IMR-90 (cell line): Measurements from ENCODE around the gene NCS1. TPM values are rescaled to one million over a fixed set of nuclear protein-coding genes. Genes with fewer than 3 reads are reported as not detected.

ENCODE experiments used
- ATAC-seq: fragments of 200-7000 bp; cut with Tn5 transposase; 2 replicates; pipeline ENCODE4 v1.9.1; 2020; ENCODE audit warnings: low read depth, mild to moderate bottlenecking, moderate library complexity
- BruUV-seq: library from RNA; stranded (reverse); fragments of 400-500 nt; replicated peaks from 2 replicates; lab custom pipeline; 2021; lab: Mats Ljungman, UMichigan
- CTCF ChIA-PET: fragments of 300-600 bp; formaldehyde crosslinking; extraction: SDS; loops from one replicate; lab custom pipeline; 2021; ENCODE audit warnings: antibody characterized with exemption; lab: Yijun Ruan, JAX
- POLR2A ChIA-PET: fragments of 300-600 bp; sonication (Branson Sonifier 250); formaldehyde crosslinking; loops from one replicate; lab custom pipeline; 2022; ENCODE audit warnings: antibody characterized with exemption; ENCODE audit not compliant: unreplicated experiment; lab: Charles Lee
- DNase-seq: peaks from one replicate; pipeline ENCODE4 v3.0.0; 2013
- H2AFZ ChIP-seq: replicated peaks from 2 replicates; pipeline ENCODE3; 2013; ENCODE audit warnings: low read length, mild to moderate bottlenecking; ENCODE audit not compliant: poor library complexity
- H2AK5ac ChIP-seq: 2 replicates; pipeline ENCODE4 v1.6.1; 2013; ENCODE audit warnings: low read depth, low read length, inconsistent platforms
- H2AK9ac ChIP-seq: replicated peaks from 2 replicates; pipeline ENCODE3; 2013; ENCODE audit warnings: mild to moderate bottlenecking, low read depth, low read length, moderate library complexity; ENCODE audit not compliant: poor library complexity
- H2BK120ac ChIP-seq: 2 replicates; pipeline ENCODE4 v1.6.1; 2013; ENCODE audit warnings: low read depth, low read length, inconsistent platforms
- H2BK15ac ChIP-seq: 3 replicates; pipeline ENCODE4 v1.6.1; 2013; ENCODE audit warnings: low read depth, low read length, inconsistent platforms
- H2BK20ac ChIP-seq: 2 replicates; pipeline ENCODE4 v1.6.1; 2013; ENCODE audit warnings: low read depth, mild to moderate bottlenecking, inconsistent platforms, low read length, moderate library complexity
- H2BK5ac ChIP-seq: 2 replicates; pipeline ENCODE4 v1.6.1; 2013; ENCODE audit warnings: mild to moderate bottlenecking, low read depth, low read length, inconsistent platforms; ENCODE audit not compliant: poor library complexity, severe bottlenecking
- H3K14ac ChIP-seq: replicated peaks from 2 replicates; pipeline ENCODE4 v1.6.1; 2013; ENCODE audit warnings: low read depth, low read length, inconsistent platforms
- H3K18ac ChIP-seq: 2 replicates; pipeline ENCODE4 v1.6.1; 2013; ENCODE audit warnings: low read depth, low read length, control low read depth
- H3K23ac ChIP-seq: 2 replicates; pipeline ENCODE4 v1.6.1; 2013; ENCODE audit warnings: low read depth, low read length, inconsistent platforms
- H3K27ac ChIP-seq: 2 replicates; pipeline ENCODE4 v1.5.1; 2013; ENCODE audit warnings: mild to moderate bottlenecking, control low read depth, low read length; ENCODE audit not compliant: insufficient read depth
- H3K27me3 ChIP-seq: 2 replicates; pipeline ENCODE4 v1.6.1; 2013; ENCODE audit warnings: low read length; ENCODE audit not compliant: control insufficient read depth, insufficient read depth
- H3K36me3 ChIP-seq: 2 replicates; pipeline ENCODE4 v1.6.1; 2013; ENCODE audit warnings: low read length, mixed read lengths; ENCODE audit not compliant: control insufficient read depth, insufficient read depth
- H3K4ac ChIP-seq: 2 replicates; pipeline ENCODE4 v1.6.1; 2013; ENCODE audit warnings: low read depth, low read length, inconsistent platforms
- H3K4me1 ChIP-seq: 2 replicates; pipeline ENCODE4 v1.6.1; 2013; ENCODE audit warnings: low read length, mixed read lengths; ENCODE audit not compliant: control insufficient read depth, insufficient read depth
- H3K4me2 ChIP-seq: 2 replicates; pipeline ENCODE4 v1.6.1; 2013; ENCODE audit warnings: low read depth, mild to moderate bottlenecking, control low read depth, low read length, moderate library complexity
- H3K4me3 ChIP-seq: 2 replicates; pipeline ENCODE4 v1.5.1; 2013; ENCODE audit warnings: low read depth, mild to moderate bottlenecking, control low read depth, low read length, moderate library complexity; ENCODE audit not compliant: insufficient read depth
- H3K56ac ChIP-seq: 2 replicates; pipeline ENCODE4 v1.6.1; 2013; ENCODE audit warnings: low read length, inconsistent platforms; ENCODE audit not compliant: insufficient read depth; ENCODE audit errors: extremely low read depth
- H3K79me1 ChIP-seq, 2 experiments: 2 replicates each; pipeline ENCODE4 v1.6.1; 2013; ENCODE audit warnings: low read length in 2 of 2, inconsistent platforms in 1 of 2, low read depth in 1 of 2
- H3K9ac ChIP-seq: 2 replicates; pipeline ENCODE4 v1.6.1; 2013; ENCODE audit warnings: low read depth, low read length, control low read depth
- H3K9me1 ChIP-seq: 2 replicates; pipeline ENCODE4 v1.6.1; 2013; ENCODE audit warnings: low read length, inconsistent platforms; ENCODE audit not compliant: insufficient read depth
- H3K9me3 ChIP-seq: 2 replicates; pipeline ENCODE4 v1.6.1; 2013; ENCODE audit warnings: low read length; ENCODE audit not compliant: control insufficient read depth, insufficient read depth
- H4K20me1 ChIP-seq: 2 replicates; pipeline ENCODE4 v1.6.1; 2013; ENCODE audit warnings: low read length, inconsistent platforms; ENCODE audit not compliant: insufficient read depth
- H4K5ac ChIP-seq: 2 replicates; pipeline ENCODE4 v1.6.1; 2013; ENCODE audit warnings: mild to moderate bottlenecking, low read depth, low read length, control low read depth
- H4K8ac ChIP-seq, 2 experiments: 2 replicates each; pipeline ENCODE4 v1.6.1; 2013; ENCODE audit warnings: low read depth in 2 of 2, low read length in 2 of 2, control low read depth in 1 of 2, inconsistent platforms in 1 of 2
- H4K91ac ChIP-seq: 2 replicates; pipeline ENCODE4 v1.6.1; 2013; ENCODE audit warnings: low read depth, low read length, inconsistent platforms; ENCODE audit not compliant: insufficient read depth
- FOS ChIP-seq: fragments of 150-350 bp; IDR thresholded peaks from 2 replicates; pipeline ENCODE4 v1.6.1; 2016; ENCODE audit warnings: low read depth, low read length
- POLR2A ChIP-seq: IDR thresholded peaks from 2 replicates; pipeline ENCODE4 v1.6.1; 2012; ENCODE audit warnings: mild to moderate bottlenecking, low read depth, low read length
- WGBS, 2 experiments: methylation state at CpG; one replicate each; pipeline versions ENCODE4 v1.1.5 to v1.1.7; 2013; ENCODE audit warnings: missing lambda C conversion rate in 2 of 2; ENCODE audit not compliant: insufficient read length in 1 of 2; ENCODE audit errors: extremely low coverage in 2 of 2; 5-methylcytosine and 5-hydroxymethylcytosine counted together
- dilution Hi-C: fragments of 300-500 bp; cut with HindIII; formaldehyde crosslinking; loops from one replicate; pipeline ENCODE4 v1.14.3; 2018; ENCODE audit warnings: low sequenced_read_pairs; ENCODE audit not compliant: unreplicated experiment
- in situ Hi-C: fragments of 300-500 bp; cut with MboI; formaldehyde crosslinking; loops from 3 replicates; pipeline ENCODE4 v1.14.3; 2019; ENCODE audit warnings: low sequenced_read_pairs, inconsistent platforms, mixed read lengths
- intact Hi-C: fragments of 100-400 bp; cut with micrococcal nuclease; formaldehyde crosslinking; loops from 2 replicates; pipeline ENCODE4 v1.10.0; 2022
- polyA plus RNA-seq, 3 experiments: library from polyadenylated mRNA; depleted of rRNA; stranded (reverse); fragments of >200 nt; gene quantifications; 2 replicates each; pipeline ENCODE4 v1.2.3, GENCODE V29; 2012; ENCODE audit warnings: low replicate concordance in 1 of 3
- total RNA-seq: library from RNA; depleted of rRNA; stranded (reverse); fragments of >200 nt; gene quantifications from 2 replicates; pipeline ENCODE4 v1.2.3, GENCODE V29; 2012

NCS1 gene
- total and polyA plus RNA-seq, 2 of the 4 experiments (the other 2 are of a cell fraction) = 41.0 to 60.5 TPM

DNA sequence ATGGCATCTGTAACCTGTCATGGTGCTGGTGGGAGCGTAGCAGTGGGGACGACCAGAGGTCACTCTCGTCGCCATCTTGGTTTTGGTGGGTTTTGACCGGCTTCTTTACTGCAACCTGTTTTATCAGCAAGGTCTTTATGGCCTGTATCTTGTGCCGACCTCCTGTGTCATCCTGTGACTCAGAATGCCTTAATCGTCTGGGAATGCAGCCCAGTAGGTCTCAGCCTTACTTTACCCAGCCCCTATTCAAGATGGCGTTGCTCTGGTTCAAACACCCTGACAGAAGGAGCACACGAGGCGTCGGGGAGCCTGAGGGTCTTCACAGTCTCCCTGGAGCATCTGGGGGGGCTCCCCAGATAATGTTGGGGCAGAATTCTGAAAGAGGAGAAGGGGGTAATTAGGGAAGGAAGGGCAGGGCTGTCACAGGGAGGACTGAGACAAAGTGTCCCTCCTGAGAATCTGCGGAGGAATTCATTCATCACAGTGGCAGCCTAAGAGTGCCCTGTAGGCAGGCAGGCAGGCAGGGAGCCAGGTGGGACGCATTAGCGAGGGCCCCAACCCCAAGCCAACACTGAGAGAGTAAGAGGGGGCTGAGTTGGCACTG, 21.3 kb upstream of the NCS1 start:
- Histone ChIP-seq H4K20me1 (no peaks in the 10 kb centered on the region), H2AK5ac (peak overlapping the region; percentile 96), H2AFZ (peak overlapping the region; percentile 89), H2BK15ac (peak overlapping the region; percentile 65; the same call in 1 of the 3 replicates), H3K4me3 (no peak overlapping the region), H2BK5ac (peak overlapping the region; percentile 54), H3K9me3 (no peaks in the 10 kb centered on the region), H3K79me1 (no peaks in the 10 kb centered on the region), H3K27ac (no peak overlapping the region), H3K36me3 (no peaks in the 10 kb centered on the region), H3K23ac (no peak overlapping the region), H3K27me3 (no peaks in the 10 kb centered on the region), H3K4me1 (peaks cover 5% of the 10 kb centered on the region; the same call in 1 of the 2 replicates), H2BK120ac (peak overlapping the region; percentile 89), H2BK20ac (peak overlapping the region; percentile 79), H3K18ac (peak overlapping the region; percentile 69), H4K5ac (peak overlapping the region; percentile 95; the same call in 1 of the 2 replicates), H3K14ac (no peak overlapping the region), H3K9me1 (0 out of 2 replicates have a peak, but pooled peaks cover 5% of the 10 kb centered on the region), H3K9ac (no peak overlapping the region), H2AK9ac (peak overlapping the region; percentile 73), H3K4ac (peak overlapping the region; percentile 87), H3K56ac (no peak overlapping the region), H4K8ac (peak overlapping the region; percentile 50 to 91; a peak in 3 of 4 replicates), H4K91ac (peak overlapping the region; percentile 90), H3K4me2 (no peak overlapping the region)
- no TSS peak for BruUV-seq
- DNase-seq (peak; percentile 74), ATAC-seq (peak; percentile 61; the same call in 1 of the 2 replicates)
- CTCF ChIA-PET = no interaction called here
- WGBS, 2 experiments = 60% methylated on average over 4 of the region's 14 CpGs; no CpG with 5 or more reads in 1 of the 2 experiments
- in situ Hi-C loops = no loop called here
- TF ChIP-seq FOS = peak; percentile 35; the same call in 1 of the 2 replicates
- no peak for TF ChIP-seq POLR2A
- dilution Hi-C loops = no loop called here
- intact Hi-C loops = no loop called here
- POLR2A ChIA-PET = no interaction called here
